Esophagus muscularis mucosa (tissue), 4 donors: ENCODE measurements around the gene APOL2. TPM values are rescaled to one million over a fixed set of nuclear protein-coding genes. Genes with fewer than 3 reads are reported as not detected.

Experiments used
- DNase-seq: peaks from one replicate; pipeline ENCODE4 v3.0.0-alpha.2; 2017; ENCODE audit errors: extremely low spot score
- H3K27ac ChIP-seq, 4 donors: fragments of 200-600 bp; sonication (generic); replicated peaks in 1 of 4; 1 replicate in 3 of 4; 2 replicates in 1 of 4; pipeline ENCODE4 v1.5.1; 2016 to 2019; ENCODE audit warnings: mild to moderate bottlenecking in 1 of 4
- H3K27me3 ChIP-seq, 4 donors: fragments of 200-600 bp; sonication (generic); one replicate each; pipeline versions ENCODE4 v1.5.1 to v1.6.0; 2016 to 2019
- H3K36me3 ChIP-seq, 4 donors: fragments of 200-600 bp; sonication (generic); one replicate each; pipeline ENCODE4 v1.5.1; 2016 to 2019
- H3K4me1 ChIP-seq, 4 donors: fragments of 200-600 bp; sonication (generic); one replicate each; pipeline ENCODE4 v1.5.1; 2016 to 2019
- H3K4me3 ChIP-seq, 4 donors: fragments of 200-600 bp; sonication (generic); 1 replicate in 2 of 4; 2 replicates in 2 of 4; pipeline ENCODE4 v1.5.1; 2016 to 2019; ENCODE audit warnings: mild to moderate bottlenecking in 4 of 4, moderate library complexity in 1 of 4
- H3K9me3 ChIP-seq, 4 donors: fragments of 200-600 bp; sonication (generic); 1 replicate in 3 of 4; 2 replicates in 1 of 4; pipeline ENCODE4 v1.5.1; 2016 to 2019
- EP300 ChIP-seq: sonication (generic); formaldehyde crosslinking; IDR thresholded peaks from one replicate; pipeline ENCODE4 v1.6.1; 2017; ENCODE audit warnings: antibody characterized with exemption
- POLR2A ChIP-seq: fragments of 450-650 bp; IDR thresholded peaks from one replicate; pipeline ENCODE4 v1.6.1; 2017; ENCODE audit warnings: antibody characterized with exemption, moderate library complexity, mild to moderate bottlenecking, low read depth
- POLR2AphosphoS5 ChIP-seq, 2 donors: sonication (generic); formaldehyde crosslinking; IDR thresholded peaks; one replicate each; pipeline ENCODE4 v1.6.1; 2017; ENCODE audit warnings: antibody characterized with exemption in 2 of 2
- WGBS: methylation state at CpG from one replicate; pipeline ENCODE4 v1.1.5; 2018; 5-methylcytosine and 5-hydroxymethylcytosine counted together
- intact Hi-C: fragments of 100-400 bp; cut with DNase I; formaldehyde crosslinking; loops from one replicate; pipeline ENCODE4 v1.15.1; 2023
- total RNA-seq, 4 donors: library from RNA; depleted of rRNA; stranded (reverse); fragments of >200 nt; gene quantifications; one replicate each; pipeline versions ENCODE4 v1.1.0 to v1.2.1, GENCODE V29; 2016
- TF ChIP-seq, protein P1 (sequence below), 3 experiments: fragments of 200-600 bp in 2 of 3; fragments of 450-650 bp in 1 of 3; sonication (generic) in 2 of 3; IDR thresholded peaks; one replicate each; pipeline ENCODE4 v1.5.1; 2017 to 2019; ENCODE audit warnings: antibody characterized with exemption in 3 of 3, mild to moderate bottlenecking in 2 of 3, moderate library complexity in 1 of 3

APOL2 gene
- total RNA-seq, 4 donors from 2014 or later = 22.0 to 41.9 (median 34.4) TPM

- DNase-seq = no peak
- no peak overlapping the region for H3K4me3 ChIP-seq
- H3K27ac ChIP-seq = peak overlapping the region; percentile 20 to 38 (median 30)
- intact Hi-C loops = no loop called here
- H3K27me3 ChIP-seq = no peaks in the 10 kb centered on the region
- WGBS = 68% methylated on average over 7 of the region's 24 CpGs
- no peak for TF ChIP-seq EP300
- no peak for TF ChIP-seq POLR2AphosphoS5 (IDR thresholded peaks at IDR 0.05)
- TF ChIP-seq POLR2A = no peak
- TF ChIP-seq, protein P1, sequence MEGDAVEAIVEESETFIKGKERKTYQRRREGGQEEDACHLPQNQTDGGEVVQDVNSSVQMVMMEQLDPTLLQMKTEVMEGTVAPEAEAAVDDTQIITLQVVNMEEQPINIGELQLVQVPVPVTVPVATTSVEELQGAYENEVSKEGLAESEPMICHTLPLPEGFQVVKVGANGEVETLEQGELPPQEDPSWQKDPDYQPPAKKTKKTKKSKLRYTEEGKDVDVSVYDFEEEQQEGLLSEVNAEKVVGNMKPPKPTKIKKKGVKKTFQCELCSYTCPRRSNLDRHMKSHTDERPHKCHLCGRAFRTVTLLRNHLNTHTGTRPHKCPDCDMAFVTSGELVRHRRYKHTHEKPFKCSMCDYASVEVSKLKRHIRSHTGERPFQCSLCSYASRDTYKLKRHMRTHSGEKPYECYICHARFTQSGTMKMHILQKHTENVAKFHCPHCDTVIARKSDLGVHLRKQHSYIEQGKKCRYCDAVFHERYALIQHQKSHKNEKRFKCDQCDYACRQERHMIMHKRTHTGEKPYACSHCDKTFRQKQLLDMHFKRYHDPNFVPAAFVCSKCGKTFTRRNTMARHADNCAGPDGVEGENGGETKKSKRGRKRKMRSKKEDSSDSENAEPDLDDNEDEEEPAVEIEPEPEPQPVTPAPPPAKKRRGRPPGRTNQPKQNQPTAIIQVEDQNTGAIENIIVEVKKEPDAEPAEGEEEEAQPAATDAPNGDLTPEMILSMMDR (IDR thresholded peaks at IDR 0.05) = no peak
- no peaks in the 10 kb centered on the region for H3K9me3 ChIP-seq
- peaks cover 18 to 66% (median 57%) of the 10 kb centered on the region in 4 donors for H3K4me1 ChIP-seq
- peaks cover 61 to 84% (median 70%) of the 10 kb centered on the region in 4 donors for H3K36me3 ChIP-seq
Measured at GRCh38 chr22:36282328-36282831, 43.1 kb upstream of the APOL2 start.

DNA sequence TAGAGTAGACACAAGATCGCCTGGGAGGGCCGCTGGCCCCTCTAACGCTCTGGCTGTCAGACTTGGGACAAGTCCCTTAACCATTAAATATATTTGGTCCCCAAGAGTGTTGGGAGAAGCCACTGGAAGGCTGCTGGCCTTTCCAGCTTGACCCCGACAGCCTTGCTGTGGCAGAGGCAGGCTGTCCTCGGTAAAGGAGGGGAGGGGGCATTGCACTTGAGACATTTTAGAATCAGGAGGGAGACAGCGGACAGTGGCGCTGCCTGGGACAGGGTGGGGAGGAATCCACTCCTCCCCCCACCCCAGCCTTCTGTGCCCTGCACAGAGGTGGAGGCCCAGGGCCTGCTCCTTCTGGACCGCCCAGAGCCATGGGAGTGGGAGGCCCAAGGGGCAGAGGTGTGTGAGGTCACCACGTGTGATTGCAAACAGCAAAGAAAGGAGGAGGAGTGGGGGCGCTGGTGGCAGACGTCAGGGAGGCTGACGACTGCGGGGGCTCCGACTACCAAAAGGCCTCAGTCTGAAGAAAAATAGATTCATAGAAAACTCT, 42.5 kb upstream of the APOL2 start:
- no peaks in the 10 kb centered on the region for H3K9me3 ChIP-seq
- intact Hi-C loops = no loop called here
- no peaks in the 10 kb centered on the region for H3K27me3 ChIP-seq
- no peak for DNase-seq
- peaks cover 22 to 63% (median 54%) of the 10 kb centered on the region in 4 donors for H3K4me1 ChIP-seq
- WGBS = 77% methylated on average over 13 of the region's 14 CpGs
- peak overlapping the region; percentile 5 to 33 (median 24) for H3K27ac ChIP-seq
- H3K36me3 ChIP-seq = peaks cover 56 to 78% (median 65%) of the 10 kb centered on the region in 4 donors
- H3K4me3 ChIP-seq = no peak overlapping the region
- TF ChIP-seq, protein P1 (IDR thresholded peaks at IDR 0.05) = no peak
- peak in 1 of 2 donors; percentile 49 for TF ChIP-seq POLR2AphosphoS5 (IDR thresholded peaks at IDR 0.05)

GRCh38 chr22:36280379-36280778, 41.1 kb upstream of the APOL2 start:
- H3K36me3 ChIP-seq = peaks cover 41 to 64% (median 50%) of the 10 kb centered on the region in 4 donors
- intact Hi-C loops = no loop called here
- DNase-seq = no peak

GRCh38 chr22:36279219-36279666, 39.9 kb upstream of the APOL2 start:
- no peak for DNase-seq
- peaks cover 11 to 42% (median 28%) of the 10 kb centered on the region in 4 donors for H3K4me1 ChIP-seq
- 67% methylated on average over 8 of the region's 8 CpGs for WGBS
- intact Hi-C loops = loop anchor here (5.0 kb wide), 2 partner anchors 37 to 87 kb away; no protein-coding TSS in a partner anchor
- peak in 1 of 2 donors; percentile 53 for TF ChIP-seq POLR2AphosphoS5 (IDR thresholded peaks at IDR 0.05)
- TF ChIP-seq POLR2A = no peak
- no peak overlapping the region for H3K4me3 ChIP-seq
- H3K27ac ChIP-seq = peak overlapping the region; percentile 47 to 70 (median 59)
- H3K27me3 ChIP-seq = no peaks in the 10 kb centered on the region
- no peaks in the 10 kb centered on the region for H3K9me3 ChIP-seq
- peaks cover 30 to 52% (median 39%) of the 10 kb centered on the region in 4 donors for H3K36me3 ChIP-seq

More at GRCh38 chr22:36280379-36280778, 41.1 kb upstream of the APOL2 start:
- Histone ChIP-seq H3K9me3 (no peaks in the 10 kb centered on the region), H3K27me3 (no peaks in the 10 kb centered on the region), H3K4me1 (peaks cover 13 to 48% (median 39%) of the 10 kb centered on the region in 4 donors), H3K27ac (peak overlapping the region; percentile 26 to 70 (median 55)), H3K4me3 (no peak overlapping the region)
- WGBS = 44% methylated on average over 8 of the region's 8 CpGs
- no peak for TF ChIP-seq POLR2A
- peak in 1 of 2 donors; percentile 20 for TF ChIP-seq POLR2AphosphoS5 (IDR thresholded peaks at IDR 0.05)

- intact Hi-C loops = loop anchor here (5.0 kb wide), 2 partner anchors 35 to 85 kb away; no protein-coding TSS in a partner anchor
- Histone ChIP-seq H3K4me3 (no peak overlapping the region), H3K36me3 (peaks cover 15 to 37% (median 23%) of the 10 kb centered on the region in 4 donors), H3K27ac (peak overlapping the region in 3 of 4 donors; percentile 53 to 70 (median 65)), H3K4me1 (peaks cover 11 to 42% (median 26%) of the 10 kb centered on the region in 4 donors), H3K9me3 (no peaks in the 10 kb centered on the region), H3K27me3 (no peaks in the 10 kb centered on the region)
- TF ChIP-seq, protein P1 (IDR thresholded peaks at IDR 0.05) = peak; percentile 77 to 89 (median 79)
- TF ChIP-seq POLR2AphosphoS5 (IDR thresholded peaks at IDR 0.05) = peak in 1 of 2 donors; percentile 52
- TF ChIP-seq POLR2A = no peak
- DNase-seq = no peak
- WGBS = 36% methylated on average over 15 of the region's 18 CpGs
Measured at GRCh38 chr22:36277482-36278291, 38.4 kb upstream of the APOL2 start.
